ENCODE results near the gene FUCA2. TPM values are rescaled to one million over a fixed set of nuclear protein-coding genes. Genes with fewer than 3 reads are reported as not detected.
"Not testable (repeated sequence)": the region's sequence is repeated elsewhere in the genome, so short reads cannot be mapped to it uniquely, and the experiment has no call there.

The FUCA2 gene
- total and polyA plus RNA-seq, 4 donors = 24.8 to 79.3 (median 41.5) TPM

GRCh38 chr6:143449082-143449713 lies 62.3 kb downstream of the FUCA2 start:
- TF ChIP-seq CTCF (IDR thresholded peaks at IDR 0.05; ENCODE audit: control extremely low read depth, extremely low read depth) = no peak
- no peak for ATAC-seq (ENCODE audit: insufficient read depth, low FRiP score)
- 77 to 83% methylated on average over 6 of the region's 6 CpGs for WGBS, 2 donors
- Histone ChIP-seq H3K27me3 (ENCODE audit: control insufficient read depth in 3 of 3, insufficient read depth in 3 of 3, low read length in 2 of 3) (no peaks in the 10 kb centered on the region), H3K4me3 (no peak overlapping the region), H3K9ac (ENCODE audit: insufficient read depth in 1 of 2, low read length in 2 of 2) (peak overlapping the region in 1 of 2 donors; percentile 88), H3K27ac (ENCODE audit: low read depth in 1 of 2, low read length in 1 of 2) (no peak overlapping the region), H3K4me1 (ENCODE audit: control insufficient read depth in 5 of 5, insufficient read depth in 5 of 5, low read length in 5 of 5) (peaks cover 0 to 28% (median 9%) of the 10 kb centered on the region in 5 donors), H3K36me3 (ENCODE audit: control insufficient read depth in 4 of 4, insufficient read depth in 4 of 4, low read length in 4 of 4) (peaks cover 0 to 4% (median 0%) of the 10 kb centered on the region in 4 donors), H3K9me3 (ENCODE audit: control insufficient read depth in 4 of 4, insufficient read depth in 3 of 4, low read length in 3 of 4) (no peaks in the 10 kb centered on the region)
- peak in 1 of 3 donors; percentile 22 for DNase-seq

GRCh38 chr6:143447865-143448264 lies 63.7 kb downstream of the FUCA2 start:
- H3K4me1 ChIP-seq (ENCODE audit: control insufficient read depth in 5 of 5, insufficient read depth in 5 of 5, low read length in 5 of 5) = peaks cover 0 to 28% (median 9%) of the 10 kb centered on the region in 5 donors
- not testable (repeated sequence) for H3K9me3 ChIP-seq (ENCODE audit: control insufficient read depth in 4 of 4, insufficient read depth in 3 of 4, low read length in 3 of 4); ATAC-seq (ENCODE audit: insufficient read depth, low FRiP score); H3K27ac ChIP-seq (ENCODE audit: low read depth in 1 of 2, low read length in 1 of 2); H3K9ac ChIP-seq (ENCODE audit: insufficient read depth in 1 of 2, low read length in 2 of 2); H3K36me3 ChIP-seq (ENCODE audit: control insufficient read depth in 4 of 4, insufficient read depth in 4 of 4, low read length in 4 of 4); H3K4me3 ChIP-seq; H3K27me3 ChIP-seq (ENCODE audit: control insufficient read depth in 3 of 3, insufficient read depth in 3 of 3, low read length in 2 of 3); DNase-seq
- 99 to 100% methylated on average over 2 of the region's 2 CpGs for WGBS, 2 donors

Small RNAs within 50 kb of the gene (small RNA-seq; reads per million reads assigned to genes)
- gene RNA5SP221 (ENCODE audit: low replicate concordance) = not detected

Other genes starting within 250 kb of the FUCA2 start
- 10 to 100 TPM in 1 of 2 donors, 1 to 10 TPM in 1; 7.1 to 11.1 TPM for gene ADAT2, start 61.0 kb downstream of the FUCA2 start, total RNA-seq
- gene ADAT2, start 61.0 kb downstream of the FUCA2 start, polyA plus RNA-seq = 10 to 100 TPM in 1 of 2 donors, 1 to 10 TPM in 1; 3.9 to 10.2 TPM
- gene PEX3, start 60.9 kb downstream of the FUCA2 start, total RNA-seq = 10 to 100 TPM; 16.5 to 31.0 TPM
- gene PEX3, start 60.9 kb downstream of the FUCA2 start, polyA plus RNA-seq = 1 to 10 TPM; 7.4 to 8.4 TPM
- gene PHACTR2, start 166.2 kb upstream of the FUCA2 start, total RNA-seq = 100 to 1,000 TPM in 1 of 2 donors, 10 to 100 TPM in 1; 75.6 to 119 TPM
- gene PHACTR2, start 166.2 kb upstream of the FUCA2 start, polyA plus RNA-seq = 10 to 100 TPM; 11.0 to 12.0 TPM